ENCODE results near the gene ATP6V1B1. TPM values are rescaled to one million over a fixed set of nuclear protein-coding genes. Genes with fewer than 3 reads are reported as not detected.

ATP6V1B1 gene
- total and polyA plus RNA-seq, 2 donors (not counting 1 experiment from before 2014, with no cell fraction given): 1.0 to 2.1 TPM

DNA sequence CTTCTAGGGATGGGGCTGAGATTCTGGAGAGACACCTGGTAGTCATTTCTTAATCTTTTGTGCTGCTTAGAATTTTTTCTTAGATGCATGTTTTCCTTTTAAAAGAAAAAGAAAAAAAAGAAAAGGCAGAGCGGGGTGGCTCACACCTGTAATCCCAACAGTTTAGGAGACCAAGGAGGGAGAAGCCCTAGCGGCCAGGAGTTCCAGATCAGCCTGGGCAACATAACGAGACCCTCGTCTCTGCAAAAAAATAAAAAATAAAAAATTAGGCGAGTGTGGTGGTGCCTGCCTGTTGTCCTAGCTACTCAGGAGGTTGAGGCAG lies 46.0 kb upstream of the ATP6V1B1 start:
- TF ChIP-seq, protein P1, sequence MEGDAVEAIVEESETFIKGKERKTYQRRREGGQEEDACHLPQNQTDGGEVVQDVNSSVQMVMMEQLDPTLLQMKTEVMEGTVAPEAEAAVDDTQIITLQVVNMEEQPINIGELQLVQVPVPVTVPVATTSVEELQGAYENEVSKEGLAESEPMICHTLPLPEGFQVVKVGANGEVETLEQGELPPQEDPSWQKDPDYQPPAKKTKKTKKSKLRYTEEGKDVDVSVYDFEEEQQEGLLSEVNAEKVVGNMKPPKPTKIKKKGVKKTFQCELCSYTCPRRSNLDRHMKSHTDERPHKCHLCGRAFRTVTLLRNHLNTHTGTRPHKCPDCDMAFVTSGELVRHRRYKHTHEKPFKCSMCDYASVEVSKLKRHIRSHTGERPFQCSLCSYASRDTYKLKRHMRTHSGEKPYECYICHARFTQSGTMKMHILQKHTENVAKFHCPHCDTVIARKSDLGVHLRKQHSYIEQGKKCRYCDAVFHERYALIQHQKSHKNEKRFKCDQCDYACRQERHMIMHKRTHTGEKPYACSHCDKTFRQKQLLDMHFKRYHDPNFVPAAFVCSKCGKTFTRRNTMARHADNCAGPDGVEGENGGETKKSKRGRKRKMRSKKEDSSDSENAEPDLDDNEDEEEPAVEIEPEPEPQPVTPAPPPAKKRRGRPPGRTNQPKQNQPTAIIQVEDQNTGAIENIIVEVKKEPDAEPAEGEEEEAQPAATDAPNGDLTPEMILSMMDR (conservative IDR thresholded peaks at IDR 0.05 in 1 of 2, IDR thresholded peaks at IDR 0.05 in 1 of 2; ENCODE audit: low read depth in 1 of 2, low read length in 2 of 2): no peak
- no peak for TF ChIP-seq EZH2 (IDR thresholded peaks at IDR 0.05; ENCODE audit: low read length, missing control alignments)
- DNase-seq (ENCODE audit: low read depth in 2 of 2): no peak
- no peak overlapping the region for H3K9ac ChIP-seq (ENCODE audit: insufficient read depth, low read length)
- H3K27me3 ChIP-seq (ENCODE audit: control insufficient read depth, insufficient read depth, low read length): peaks cover 67% of the 10 kb centered on the region
- no peaks in the 10 kb centered on the region for H3K4me1 ChIP-seq (ENCODE audit: control insufficient read depth, extremely low read depth, insufficient read depth, low read length)
- no peaks in the 10 kb centered on the region for H3K79me2 ChIP-seq (ENCODE audit: control insufficient read depth, insufficient read depth, low read length)
- no peaks in the 10 kb centered on the region for H4K20me1 ChIP-seq (ENCODE audit: control insufficient read depth, extremely low read depth, insufficient read depth, low read length)
- no peaks in the 10 kb centered on the region for H3K36me3 ChIP-seq (ENCODE audit: control insufficient read depth, insufficient read depth, low read length)
- no peak overlapping the region for H3K27ac ChIP-seq (ENCODE audit: insufficient read depth, low read length)
- H3K4me2 ChIP-seq (ENCODE audit: extremely low read depth, insufficient read depth, low read length): no peak overlapping the region
- no peak overlapping the region for H2AFZ ChIP-seq (ENCODE audit: low read length)
- no peaks in the 10 kb centered on the region for H3K9me3 ChIP-seq (ENCODE audit: control insufficient read depth, insufficient read depth, low read depth, low read length)
- no peak overlapping the region for H3K4me3 ChIP-seq (replicated peaks in 1 of 4; ENCODE audit: control extremely low read depth in 1 of 4, insufficient read depth in 1 of 4, low read depth in 3 of 4, low read length in 4 of 4)

DNA sequence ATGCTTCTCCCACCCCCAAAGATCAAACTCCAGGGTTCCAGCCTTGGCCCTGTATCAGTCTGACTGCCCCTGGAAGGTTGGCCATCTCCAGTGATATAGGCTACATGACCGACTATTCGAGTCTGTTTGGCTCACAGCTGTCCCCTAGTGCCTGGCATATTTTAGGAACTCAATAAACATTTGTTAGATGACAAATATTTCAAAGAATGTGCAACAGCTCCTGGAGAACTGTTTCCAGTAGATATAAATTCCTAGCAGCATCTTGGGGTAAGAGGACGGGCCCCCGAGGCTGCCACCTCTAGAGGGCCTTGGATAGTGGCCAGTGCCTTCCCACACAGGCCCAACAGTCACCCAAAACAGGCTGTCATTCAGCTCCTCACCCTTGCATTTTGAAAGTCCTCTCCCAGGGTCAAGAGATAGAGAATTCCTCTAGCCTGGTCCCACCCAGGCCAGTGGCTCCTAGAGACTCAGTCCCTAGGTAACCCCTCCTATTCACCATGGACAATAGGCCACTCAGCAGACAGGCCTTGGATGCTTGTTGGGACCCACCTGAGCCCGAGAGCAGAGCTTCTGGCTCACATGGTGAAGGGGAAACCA lies 45.1 kb upstream of the ATP6V1B1 start:
- Histone ChIP-seq H3K27ac (ENCODE audit: insufficient read depth, low read length) (no peak overlapping the region), H4K20me1 (ENCODE audit: control insufficient read depth, extremely low read depth, insufficient read depth, low read length) (no peaks in the 10 kb centered on the region), H3K9me3 (ENCODE audit: control insufficient read depth, insufficient read depth, low read depth, low read length) (no peaks in the 10 kb centered on the region), H3K36me3 (ENCODE audit: control insufficient read depth, insufficient read depth, low read length) (no peaks in the 10 kb centered on the region), H3K4me2 (ENCODE audit: extremely low read depth, insufficient read depth, low read length) (no peak overlapping the region), H3K27me3 (ENCODE audit: control insufficient read depth, insufficient read depth, low read length) (peaks cover 75% of the 10 kb centered on the region), H3K4me1 (ENCODE audit: control insufficient read depth, extremely low read depth, insufficient read depth, low read length) (no peaks in the 10 kb centered on the region), H3K79me2 (ENCODE audit: control insufficient read depth, insufficient read depth, low read length) (no peaks in the 10 kb centered on the region), H2AFZ (ENCODE audit: low read length) (no peak overlapping the region), H3K9ac (ENCODE audit: insufficient read depth, low read length) (no peak overlapping the region), H3K4me3 (replicated peaks in 1 of 4; ENCODE audit: control extremely low read depth in 1 of 4, insufficient read depth in 1 of 4, low read depth in 3 of 4, low read length in 4 of 4) (no peak overlapping the region)
- DNase-seq (ENCODE audit: low read depth in 2 of 2): no peak
- TF ChIP-seq, protein P1 (conservative IDR thresholded peaks at IDR 0.05 in 1 of 2, IDR thresholded peaks at IDR 0.05 in 1 of 2; ENCODE audit: low read depth in 1 of 2, low read length in 2 of 2): no peak
- no peak for TF ChIP-seq EZH2 (IDR thresholded peaks at IDR 0.05; ENCODE audit: low read length, missing control alignments)

DNA sequence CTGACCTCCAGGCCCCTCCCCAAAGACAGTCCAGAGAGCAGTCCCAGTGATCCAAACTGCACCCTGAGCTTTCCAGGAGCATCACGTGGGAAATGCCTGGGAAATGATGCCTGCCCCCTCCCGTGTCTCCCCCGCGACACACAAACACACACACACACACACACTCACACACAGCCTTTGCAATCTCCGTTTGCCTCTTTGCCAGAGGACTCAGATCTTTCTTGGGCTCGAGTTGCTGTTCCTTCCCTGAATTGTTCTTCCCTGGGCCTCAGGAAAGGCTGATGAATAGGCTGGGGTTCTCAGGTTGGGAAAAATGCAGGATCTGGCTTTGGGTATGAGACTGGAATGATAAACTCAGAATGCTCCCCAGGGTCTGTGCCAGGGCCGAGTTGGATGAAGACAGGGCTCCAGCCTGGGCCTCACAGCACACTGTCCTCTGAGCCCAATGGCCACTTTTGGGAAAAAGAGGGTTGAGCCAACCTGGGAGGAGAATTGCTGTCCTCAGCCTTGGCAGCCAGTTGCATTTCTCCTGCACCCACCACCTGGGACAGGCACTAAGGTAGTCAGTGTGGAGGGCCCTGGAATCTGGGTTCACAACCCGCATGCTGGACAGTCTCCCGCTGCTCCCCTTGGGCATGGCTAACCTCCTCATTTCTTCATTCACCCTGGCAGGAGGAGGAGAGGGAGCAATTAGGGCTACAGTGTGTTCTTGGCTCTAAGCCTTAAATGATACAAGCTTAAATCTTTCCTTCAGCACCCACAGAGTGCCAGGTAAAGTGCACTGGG lies 43.9 kb upstream of the ATP6V1B1 start:
- TF ChIP-seq EZH2 (IDR thresholded peaks at IDR 0.05; ENCODE audit: low read length, missing control alignments): no peak
- TF ChIP-seq, protein P1 (conservative IDR thresholded peaks at IDR 0.05 in 1 of 2, IDR thresholded peaks at IDR 0.05 in 1 of 2; ENCODE audit: low read depth in 1 of 2, low read length in 2 of 2): no peak
- DNase-seq (ENCODE audit: low read depth in 2 of 2): no peak
- H3K27me3 ChIP-seq (ENCODE audit: control insufficient read depth, insufficient read depth, low read length): peaks cover 77% of the 10 kb centered on the region
- no peaks in the 10 kb centered on the region for H3K36me3 ChIP-seq (ENCODE audit: control insufficient read depth, insufficient read depth, low read length)
- H3K27ac ChIP-seq (ENCODE audit: insufficient read depth, low read length): no peak overlapping the region
- no peak overlapping the region for H2AFZ ChIP-seq (ENCODE audit: low read length)
- no peaks in the 10 kb centered on the region for H3K4me1 ChIP-seq (ENCODE audit: control insufficient read depth, extremely low read depth, insufficient read depth, low read length)
- no peaks in the 10 kb centered on the region for H3K9me3 ChIP-seq (ENCODE audit: control insufficient read depth, insufficient read depth, low read depth, low read length)
- no peaks in the 10 kb centered on the region for H4K20me1 ChIP-seq (ENCODE audit: control insufficient read depth, extremely low read depth, insufficient read depth, low read length)
- H3K4me3 ChIP-seq (replicated peaks in 1 of 4; ENCODE audit: control extremely low read depth in 1 of 4, insufficient read depth in 1 of 4, low read depth in 3 of 4, low read length in 4 of 4): no peak overlapping the region
- no peak overlapping the region for H3K4me2 ChIP-seq (ENCODE audit: extremely low read depth, insufficient read depth, low read length)
- no peaks in the 10 kb centered on the region for H3K79me2 ChIP-seq (ENCODE audit: control insufficient read depth, insufficient read depth, low read length)
- no peak overlapping the region for H3K9ac ChIP-seq (ENCODE audit: insufficient read depth, low read length)

Measured in fibroblast of lung (primary cell).